Panc1 (cell line): ENCODE measurements around the gene DNAJC27. TPM values are rescaled to one million over a fixed set of nuclear protein-coding genes. Genes with fewer than 3 reads are reported as not detected.

ENCODE experiments used
- ATAC-seq: fragments of 200-7000 bp; cut with Tn5 transposase; 2 replicates; pipeline ENCODE4 v1.9.1; 2020; ENCODE audit warnings: mild to moderate bottlenecking, moderate library complexity
- BruUV-seq: library from RNA; stranded (reverse); fragments of 400-500 nt; replicated peaks from 2 replicates; lab custom pipeline; 2021; lab: Mats Ljungman, UMichigan
- CTCF ChIA-PET: fragments of 300-600 bp; sonication (Branson Sonifier 250); formaldehyde crosslinking; loops from one replicate; lab custom pipeline; 2022; ENCODE audit warnings: antibody characterized with exemption; lab: Charles Lee
- POLR2A ChIA-PET: fragments of 300-600 bp; sonication (Branson Sonifier 250); formaldehyde crosslinking; loops from one replicate; lab custom pipeline; 2022; ENCODE audit warnings: antibody characterized with exemption; lab: Charles Lee
- DNase-seq: peaks from one replicate; pipeline ENCODE4 v3.0.0-alpha.2; 2010; ENCODE audit warnings: low read depth, low spot score
- H3K27ac ChIP-seq: 2 replicates; pipeline ENCODE4 v1.5.1; 2011; ENCODE audit warnings: mild to moderate bottlenecking, low read length, inconsistent platforms
- H3K27me3 ChIP-seq: fragments of 200-500 bp; sonication (Bioruptor generic); 2 replicates; pipeline ENCODE4 v1.6.0; 2014; ENCODE audit warnings: low read length, inconsistent platforms; ENCODE audit not compliant: control insufficient read depth, insufficient read depth
- H3K36me3 ChIP-seq: fragments of 200-500 bp; sonication (Bioruptor generic); 2 replicates; pipeline ENCODE4 v1.5.1; 2014; ENCODE audit warnings: inconsistent platforms, mild to moderate bottlenecking, low read length, moderate library complexity; ENCODE audit not compliant: control insufficient read depth, insufficient read depth
- H3K4me1 ChIP-seq: 2 replicates; pipeline ENCODE4 v1.5.1; 2011; ENCODE audit warnings: inconsistent platforms, mild to moderate bottlenecking, low read length, moderate library complexity; ENCODE audit not compliant: control insufficient read depth, insufficient read depth
- H3K4me3 ChIP-seq, 2 experiments: 2 replicates each; pipeline ENCODE4 v1.5.1; 2011 to 2012; ENCODE audit warnings: low read depth in 2 of 2, low read length in 2 of 2, mild to moderate bottlenecking in 2 of 2, inconsistent platforms in 1 of 2, moderate library complexity in 1 of 2
- H3K9me3 ChIP-seq: fragments of 200-500 bp; sonication (Bioruptor generic); 2 replicates; pipeline ENCODE4 v1.5.1; 2014; ENCODE audit warnings: low read depth, mild to moderate bottlenecking, inconsistent platforms, low read length, moderate library complexity; ENCODE audit not compliant: control insufficient read depth, insufficient read depth
- POLR2AphosphoS5 ChIP-seq: IDR thresholded peaks from 2 replicates; pipeline ENCODE4 v1.6.1; 2012; ENCODE audit warnings: mild to moderate bottlenecking, low read depth, low read length, moderate library complexity
- SIN3A ChIP-seq: IDR thresholded peaks from 2 replicates; pipeline ENCODE4 v1.6.1; 2012; ENCODE audit warnings: low read depth, mild to moderate bottlenecking, low read length, moderate library complexity, borderline replicate concordance; ENCODE audit not compliant: insufficient read depth
- TCF7L2 ChIP-seq: IDR thresholded peaks from 2 replicates; pipeline ENCODE4 v1.6.1; 2011; ENCODE audit warnings: mild to moderate bottlenecking, low read depth, low read length, inconsistent platforms
- in situ Hi-C: cut with HindIII; loops from 2 replicates; pipeline ENCODE4 v1.10.0; 2016; ENCODE audit warnings: low sequenced_read_pairs, low pct_unique_long_range_greater_than_20kb
- intact Hi-C: fragments of 100-400 bp; cut with micrococcal nuclease; formaldehyde crosslinking; loops from one replicate; pipeline ENCODE4 v1.10.0; 2022; ENCODE audit not compliant: unreplicated experiment
- total RNA-seq: library from RNA; stranded (reverse); gene quantifications from one replicate; pipeline ENCODE4 v1.2.1, GENCODE V29; 2021; ENCODE audit not compliant: unreplicated experiment
- TF ChIP-seq, protein P1 (sequence below), 2 experiments: IDR thresholded peaks; 2 replicates each; pipeline ENCODE4 v1.6.1; 2011 to 2012; ENCODE audit warnings: low read depth in 2 of 2, control low read depth in 1 of 2, low read length in 1 of 2, mild to moderate bottlenecking in 1 of 2, moderate library complexity in 1 of 2; ENCODE audit not compliant: insufficient read depth in 1 of 2
- TF ChIP-seq, protein P2 (sequence below): fragments of 450-650 bp; IDR thresholded peaks from 2 replicates; pipeline ENCODE4 v1.5.1; 2017; ENCODE audit warnings: mild to moderate bottlenecking

The DNAJC27 gene
- total RNA-seq, 1 experiment from 2014 or later: 4.9 TPM

DNA sequence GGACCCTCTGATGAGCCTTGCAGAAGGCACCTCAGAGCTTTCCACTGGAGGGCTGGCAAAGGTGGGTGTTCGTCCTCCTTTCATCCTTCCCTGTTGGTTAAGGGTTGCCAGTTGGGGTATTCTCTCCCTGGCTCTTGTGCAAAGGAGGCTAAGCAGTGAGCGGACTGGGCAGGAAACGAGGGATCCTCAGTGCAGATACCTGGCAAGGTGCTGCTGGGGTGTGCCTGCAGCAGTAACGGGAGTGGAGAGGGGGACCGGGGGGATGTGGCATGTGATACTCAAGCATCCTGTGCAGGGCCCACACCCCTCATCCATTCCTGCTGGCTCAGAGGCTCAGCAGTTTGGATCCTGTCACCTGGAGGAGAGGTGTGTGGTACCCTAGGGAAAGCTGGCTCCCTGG lies 47.5 kb downstream of the DNAJC27 start:
- H3K4me3 ChIP-seq: no peak overlapping the region
- TF ChIP-seq, protein P1, sequence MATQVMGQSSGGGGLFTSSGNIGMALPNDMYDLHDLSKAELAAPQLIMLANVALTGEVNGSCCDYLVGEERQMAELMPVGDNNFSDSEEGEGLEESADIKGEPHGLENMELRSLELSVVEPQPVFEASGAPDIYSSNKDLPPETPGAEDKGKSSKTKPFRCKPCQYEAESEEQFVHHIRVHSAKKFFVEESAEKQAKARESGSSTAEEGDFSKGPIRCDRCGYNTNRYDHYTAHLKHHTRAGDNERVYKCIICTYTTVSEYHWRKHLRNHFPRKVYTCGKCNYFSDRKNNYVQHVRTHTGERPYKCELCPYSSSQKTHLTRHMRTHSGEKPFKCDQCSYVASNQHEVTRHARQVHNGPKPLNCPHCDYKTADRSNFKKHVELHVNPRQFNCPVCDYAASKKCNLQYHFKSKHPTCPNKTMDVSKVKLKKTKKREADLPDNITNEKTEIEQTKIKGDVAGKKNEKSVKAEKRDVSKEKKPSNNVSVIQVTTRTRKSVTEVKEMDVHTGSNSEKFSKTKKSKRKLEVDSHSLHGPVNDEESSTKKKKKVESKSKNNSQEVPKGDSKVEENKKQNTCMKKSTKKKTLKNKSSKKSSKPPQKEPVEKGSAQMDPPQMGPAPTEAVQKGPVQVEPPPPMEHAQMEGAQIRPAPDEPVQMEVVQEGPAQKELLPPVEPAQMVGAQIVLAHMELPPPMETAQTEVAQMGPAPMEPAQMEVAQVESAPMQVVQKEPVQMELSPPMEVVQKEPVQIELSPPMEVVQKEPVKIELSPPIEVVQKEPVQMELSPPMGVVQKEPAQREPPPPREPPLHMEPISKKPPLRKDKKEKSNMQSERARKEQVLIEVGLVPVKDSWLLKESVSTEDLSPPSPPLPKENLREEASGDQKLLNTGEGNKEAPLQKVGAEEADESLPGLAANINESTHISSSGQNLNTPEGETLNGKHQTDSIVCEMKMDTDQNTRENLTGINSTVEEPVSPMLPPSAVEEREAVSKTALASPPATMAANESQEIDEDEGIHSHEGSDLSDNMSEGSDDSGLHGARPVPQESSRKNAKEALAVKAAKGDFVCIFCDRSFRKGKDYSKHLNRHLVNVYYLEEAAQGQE (IDR thresholded peaks at IDR 0.05; ENCODE audit: insufficient read depth in 1 of 2, low read depth in 2 of 2, low read length in 1 of 2): no peak
- TF ChIP-seq, protein P2, sequence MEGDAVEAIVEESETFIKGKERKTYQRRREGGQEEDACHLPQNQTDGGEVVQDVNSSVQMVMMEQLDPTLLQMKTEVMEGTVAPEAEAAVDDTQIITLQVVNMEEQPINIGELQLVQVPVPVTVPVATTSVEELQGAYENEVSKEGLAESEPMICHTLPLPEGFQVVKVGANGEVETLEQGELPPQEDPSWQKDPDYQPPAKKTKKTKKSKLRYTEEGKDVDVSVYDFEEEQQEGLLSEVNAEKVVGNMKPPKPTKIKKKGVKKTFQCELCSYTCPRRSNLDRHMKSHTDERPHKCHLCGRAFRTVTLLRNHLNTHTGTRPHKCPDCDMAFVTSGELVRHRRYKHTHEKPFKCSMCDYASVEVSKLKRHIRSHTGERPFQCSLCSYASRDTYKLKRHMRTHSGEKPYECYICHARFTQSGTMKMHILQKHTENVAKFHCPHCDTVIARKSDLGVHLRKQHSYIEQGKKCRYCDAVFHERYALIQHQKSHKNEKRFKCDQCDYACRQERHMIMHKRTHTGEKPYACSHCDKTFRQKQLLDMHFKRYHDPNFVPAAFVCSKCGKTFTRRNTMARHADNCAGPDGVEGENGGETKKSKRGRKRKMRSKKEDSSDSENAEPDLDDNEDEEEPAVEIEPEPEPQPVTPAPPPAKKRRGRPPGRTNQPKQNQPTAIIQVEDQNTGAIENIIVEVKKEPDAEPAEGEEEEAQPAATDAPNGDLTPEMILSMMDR: no peak
- no peaks in the 10 kb centered on the region for H3K36me3 ChIP-seq
- no peaks in the 10 kb centered on the region for H3K4me1 ChIP-seq
- ATAC-seq (no peak), DNase-seq (no peak)
- no peak overlapping the region for H3K27ac ChIP-seq
- ChIA-PET CTCF (no interaction called here), POLR2A (interaction anchor here (0.6 kb wide), 1 partner anchor 14 kb away, joined by 3 read pairs; no protein-coding TSS in a partner anchor)
- H3K27me3 ChIP-seq: no peaks in the 10 kb centered on the region
- no TSS peak for BruUV-seq
- H3K9me3 ChIP-seq: no peaks in the 10 kb centered on the region
- in situ Hi-C loops (no loop called here), intact Hi-C loops (no loop called here)

DNA sequence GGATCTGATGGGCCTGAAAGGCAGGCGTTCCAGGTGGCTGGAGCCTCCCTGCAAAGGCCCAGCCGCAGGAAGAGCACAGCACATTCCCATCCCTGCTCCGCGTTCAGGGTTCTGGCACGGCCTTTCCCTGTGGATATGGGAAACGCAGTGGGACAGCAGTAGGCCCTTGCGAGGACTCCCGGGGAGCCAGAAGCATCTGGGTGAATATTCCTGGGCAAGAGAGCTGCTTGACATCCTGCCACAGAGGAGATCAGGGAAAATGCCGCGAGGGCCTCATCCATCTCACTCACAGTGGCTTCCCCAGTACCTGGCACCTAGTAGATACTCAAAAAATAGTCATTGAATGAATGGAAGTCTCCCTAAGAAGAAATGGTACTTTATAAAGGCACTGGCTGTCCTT lies 48.6 kb downstream of the DNAJC27 start:
- Histone ChIP-seq H3K27ac (no peak overlapping the region), H3K27me3 (no peaks in the 10 kb centered on the region), H3K4me1 (0 out of 2 replicates have a peak, but pooled peaks cover 3% of the 10 kb centered on the region), H3K9me3 (no peaks in the 10 kb centered on the region), H3K36me3 (no peaks in the 10 kb centered on the region), H3K4me3 (no peak overlapping the region)
- ChIA-PET CTCF (no interaction called here), POLR2A (no interaction called here)
- intact Hi-C loops (no loop called here), in situ Hi-C loops (no loop called here)
- TF ChIP-seq POLR2AphosphoS5 (no peak), SIN3A (no peak)
- DNase-seq: no peak
- BruUV-seq: no TSS peak
- no peak for ATAC-seq

DNA sequence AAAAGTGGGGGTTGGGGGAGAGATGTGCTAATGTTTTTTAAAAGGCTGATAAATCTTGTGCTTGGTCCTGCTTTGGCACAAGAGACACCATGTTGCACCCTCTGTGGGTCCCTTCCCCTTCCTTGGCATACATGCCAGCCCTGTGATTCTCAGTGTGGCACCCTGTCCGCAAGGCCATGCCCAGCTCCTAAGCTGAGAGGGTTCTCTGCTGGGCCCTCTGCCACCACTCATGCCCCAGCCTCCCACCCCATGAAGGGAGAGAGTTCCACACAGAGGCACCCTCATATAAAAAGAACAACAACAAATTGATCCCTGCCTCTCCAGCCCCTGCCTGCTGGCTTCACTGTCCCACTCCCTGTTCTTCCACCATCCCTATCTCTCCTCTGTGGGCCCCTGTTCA lies 49.2 kb downstream of the DNAJC27 start:
- in situ Hi-C loops: no loop called here
- H3K4me3 ChIP-seq: no peak overlapping the region
- no peak for DNase-seq
- H3K36me3 ChIP-seq: no peaks in the 10 kb centered on the region
- no TSS peak for BruUV-seq
- no peaks in the 10 kb centered on the region for H3K27me3 ChIP-seq
- TF ChIP-seq, protein P2: no peak
- TF ChIP-seq, protein P1 (IDR thresholded peaks at IDR 0.05; ENCODE audit: insufficient read depth in 1 of 2, low read depth in 2 of 2, low read length in 1 of 2): no peak
- TF ChIP-seq SIN3A (no peak), POLR2AphosphoS5 (no peak), TCF7L2 (no peak)
- no peak overlapping the region for H3K27ac ChIP-seq
- 0 out of 2 replicates have a peak, but pooled peaks cover 3% of the 10 kb centered on the region for H3K4me1 ChIP-seq
- CTCF ChIA-PET: no interaction called here
- intact Hi-C loops: no loop called here
- POLR2A ChIA-PET: no interaction called here
- no peak for ATAC-seq
- no peaks in the 10 kb centered on the region for H3K9me3 ChIP-seq
